Mesothelial cell of epicardium (in vitro differentiated cells): ENCODE data around the gene DISP3. TPM values are rescaled to one million over a fixed set of nuclear protein-coding genes. Genes with fewer than 3 reads are reported as not detected.

Experiments used
- DNase-seq, 2 experiments: peaks; one replicate each; pipeline ENCODE4 v3.0.0; 2021; ENCODE audit warnings: low spot score in 2 of 2; ENCODE audit not compliant: unreplicated experiment in 2 of 2
- H3K27ac Mint-ChIP-seq: 2 replicates; pipeline ENCODE4 v1.8.0; 2021; ENCODE audit warnings: mixed read lengths
- H3K27me3 Mint-ChIP-seq: 2 replicates; pipeline ENCODE4 v1.8.0; 2021; ENCODE audit warnings: low read depth, mixed read lengths
- H3K36me3 Mint-ChIP-seq: 2 replicates; pipeline ENCODE4 v1.8.0; 2021; ENCODE audit warnings: mixed read lengths
- H3K4me1 Mint-ChIP-seq: 2 replicates; pipeline ENCODE4 v1.8.0; 2021; ENCODE audit warnings: mixed read lengths
- H3K4me3 Mint-ChIP-seq: 2 replicates; pipeline ENCODE4 v1.8.0; 2021; ENCODE audit warnings: mild to moderate bottlenecking, moderate library complexity, mixed read lengths
- H3K9me3 Mint-ChIP-seq: 2 replicates; pipeline ENCODE4 v1.8.0; 2021; ENCODE audit warnings: mixed read lengths
- CTCF ChIP-seq: fragments of 200-600 bp; sonication (generic); IDR thresholded peaks from one replicate; pipeline ENCODE4 v1.5.0; 2021; ENCODE audit warnings: antibody characterized with exemption; ENCODE audit not compliant: unreplicated experiment
- total RNA-seq: library from RNA; stranded (reverse); gene quantifications from 3 replicates; pipeline ENCODE4 v1.2.1, GENCODE V29; 2021

DISP3 gene
- total RNA-seq, 1 donor from 2014 or later = 2.2 TPM

DNA sequence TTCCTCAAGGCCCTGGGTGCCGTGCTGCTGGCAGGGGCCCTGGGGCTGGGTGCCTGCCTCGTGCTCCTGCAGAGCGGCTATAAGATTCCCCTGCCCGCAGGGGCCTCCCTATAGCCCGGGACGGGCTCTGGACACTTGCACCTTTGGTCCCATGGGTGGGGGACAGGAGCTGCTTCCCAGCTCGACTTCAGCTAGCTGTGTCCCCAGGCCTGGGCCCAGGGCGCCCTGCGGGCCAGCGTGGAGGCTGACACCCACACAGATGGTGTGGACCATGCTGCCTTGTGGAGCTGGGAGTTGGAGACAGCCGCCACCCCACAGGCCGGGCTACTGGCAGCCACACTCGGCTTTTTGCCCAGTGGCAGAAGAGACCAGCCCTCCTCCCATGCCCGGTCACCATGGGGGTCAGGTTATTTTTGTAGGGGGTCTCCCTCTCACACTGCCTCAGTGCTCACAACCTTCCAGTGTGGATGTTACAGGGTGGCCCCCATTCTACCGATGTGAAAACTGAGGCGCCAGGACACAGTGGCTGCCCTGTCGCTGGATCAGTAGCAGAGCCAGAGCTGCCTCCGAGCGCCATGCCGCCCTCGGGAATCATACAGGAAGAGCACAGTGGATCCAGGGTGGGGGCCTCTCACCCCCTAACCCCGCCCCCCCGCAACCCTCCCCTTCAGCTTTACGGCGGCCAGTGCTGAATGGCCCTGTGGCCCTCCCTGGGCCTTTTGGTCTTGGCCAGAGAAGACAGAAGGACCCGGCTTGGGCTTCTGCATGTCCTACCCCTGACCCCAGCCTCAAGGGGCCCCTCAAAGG, 57.8 kb downstream of the DISP3 start:
- H3K27ac Mint-ChIP-seq = no peak overlapping the region
- peaks cover 27% of the 10 kb centered on the region for H3K27me3 Mint-ChIP-seq
- no peak for DNase-seq
- no peaks in the 10 kb centered on the region for H3K36me3 Mint-ChIP-seq
- no peak overlapping the region for H3K4me3 Mint-ChIP-seq
- no peaks in the 10 kb centered on the region for H3K9me3 Mint-ChIP-seq
- H3K4me1 Mint-ChIP-seq = no peaks in the 10 kb centered on the region
- no peak for TF ChIP-seq CTCF

GRCh38 chr1:11537380-11537764, 58.4 kb downstream of the DISP3 start:
- Mint-ChIP-seq H3K9me3 (no peaks in the 10 kb centered on the region), H3K36me3 (no peaks in the 10 kb centered on the region), H3K27me3 (peaks cover 33% of the 10 kb centered on the region), H3K4me3 (no peak overlapping the region), H3K27ac (no peak overlapping the region), H3K4me1 (no peaks in the 10 kb centered on the region)
- DNase-seq = no peak
- no peak for TF ChIP-seq CTCF

DNA sequence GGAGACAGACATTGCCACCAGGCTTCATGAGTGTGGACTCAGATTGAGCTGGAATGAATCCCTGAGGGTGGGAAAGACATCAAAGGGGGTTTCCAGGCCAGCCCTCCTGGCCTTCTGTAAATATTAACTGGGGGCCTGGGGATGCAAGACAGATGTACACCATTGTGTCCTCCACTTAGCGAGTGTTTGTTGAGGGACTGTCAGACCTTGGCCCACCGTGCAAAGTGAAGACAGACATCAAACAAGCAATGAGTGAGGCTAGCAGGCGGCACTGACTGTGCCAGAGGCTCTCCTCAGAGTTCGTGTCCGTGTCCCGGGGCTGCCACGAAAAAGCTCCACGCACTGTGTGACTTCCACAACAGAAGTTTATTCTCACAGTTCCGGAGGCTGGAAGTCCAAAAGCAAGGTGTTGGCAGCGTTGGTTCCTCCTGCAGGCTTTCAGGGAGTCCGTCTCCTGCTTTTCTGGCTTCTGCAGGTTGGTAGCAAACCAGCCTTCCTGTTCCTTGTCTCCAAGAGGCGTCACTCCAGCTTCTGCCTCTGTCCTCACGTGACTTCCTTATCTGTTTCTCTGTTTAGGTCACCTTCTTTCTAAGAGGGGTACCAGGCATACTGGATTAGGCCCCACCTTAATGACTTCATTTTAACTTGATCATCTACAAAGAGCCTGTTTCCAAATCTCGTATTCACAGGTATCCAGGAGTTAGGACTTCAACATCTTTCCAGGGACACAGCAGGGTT, 59.1 kb downstream of the DISP3 start:
- H3K36me3 Mint-ChIP-seq = no peaks in the 10 kb centered on the region
- no peaks in the 10 kb centered on the region for H3K4me1 Mint-ChIP-seq
- no peak for TF ChIP-seq CTCF
- H3K9me3 Mint-ChIP-seq = no peaks in the 10 kb centered on the region
- H3K27me3 Mint-ChIP-seq = peaks cover 38% of the 10 kb centered on the region
- DNase-seq = no peak
- no peak overlapping the region for H3K27ac Mint-ChIP-seq
- no peak overlapping the region for H3K4me3 Mint-ChIP-seq

DNA sequence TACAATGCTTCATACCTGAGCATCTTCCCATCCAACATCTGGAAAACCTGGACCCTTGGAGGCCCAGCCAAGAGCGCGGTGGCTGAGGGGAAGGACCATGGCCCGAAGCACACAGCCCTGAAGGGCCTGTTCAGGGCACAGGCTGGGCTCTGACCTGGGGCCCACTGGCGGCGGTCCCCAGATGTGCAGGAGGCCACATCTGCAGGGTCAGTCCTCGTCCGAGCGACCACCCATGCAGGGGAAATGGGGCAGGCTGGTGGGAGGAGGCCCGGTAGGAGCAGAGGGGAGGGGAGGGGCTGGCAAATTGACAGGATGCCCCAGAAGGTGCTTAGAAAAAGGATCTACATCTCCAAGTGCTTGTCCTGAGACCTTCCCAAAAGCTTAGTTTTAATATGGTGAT, 59.9 kb downstream of the DISP3 start:
- TF ChIP-seq CTCF = no peak
- no peak for DNase-seq
- no peaks in the 10 kb centered on the region for H3K9me3 Mint-ChIP-seq
- no peaks in the 10 kb centered on the region for H3K36me3 Mint-ChIP-seq
- H3K27me3 Mint-ChIP-seq = peaks cover 41% of the 10 kb centered on the region
- no peak overlapping the region for H3K4me3 Mint-ChIP-seq
- H3K4me1 Mint-ChIP-seq = no peaks in the 10 kb centered on the region
- H3K27ac Mint-ChIP-seq = no peak overlapping the region

DNA sequence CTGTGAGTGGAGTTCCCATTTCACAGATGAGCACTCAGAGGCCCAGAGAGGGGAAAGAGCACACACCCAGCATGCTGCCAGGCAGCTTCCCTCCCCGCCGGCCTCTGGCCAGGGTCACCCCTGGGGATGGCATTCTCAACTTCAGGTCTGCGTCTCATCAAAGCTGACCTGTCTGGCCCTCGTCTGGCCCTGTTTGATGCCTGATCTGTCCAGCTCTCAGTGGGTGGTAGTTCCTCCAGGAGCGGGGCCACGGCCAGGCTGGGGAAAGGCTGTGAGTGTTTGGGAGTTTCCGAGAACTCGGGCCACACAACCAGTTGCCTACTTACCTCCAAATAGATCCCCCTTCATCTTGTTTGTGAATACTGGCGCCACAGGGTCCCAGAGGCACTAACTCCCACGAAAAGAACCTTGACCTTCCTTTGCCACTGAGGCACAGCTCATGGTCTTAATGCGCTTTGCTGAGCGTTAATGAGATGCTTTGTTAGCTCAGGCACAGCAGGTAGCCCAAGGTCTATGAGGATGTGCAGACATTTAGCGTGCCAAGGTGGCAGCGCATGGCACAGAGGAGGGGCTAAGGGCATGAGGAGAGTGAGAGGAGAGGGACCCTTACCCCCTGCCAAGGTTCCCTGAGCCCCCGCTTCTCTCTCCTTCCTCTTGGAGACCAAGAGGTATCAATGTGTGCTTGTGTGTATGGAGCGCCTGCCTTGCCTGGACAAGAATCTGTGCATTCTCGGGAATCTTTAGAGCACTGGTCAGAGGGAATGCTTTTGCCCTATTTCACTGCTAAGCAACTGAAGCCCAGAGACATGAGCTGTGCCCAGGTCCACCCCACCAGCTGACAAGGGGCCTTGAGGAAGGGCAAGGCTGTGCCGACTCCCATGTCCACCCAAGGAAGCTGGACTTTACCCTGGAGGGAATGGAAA, 61.2 kb downstream of the DISP3 start:
- no peaks in the 10 kb centered on the region for H3K4me1 Mint-ChIP-seq
- no peaks in the 10 kb centered on the region for H3K9me3 Mint-ChIP-seq
- peaks cover 48% of the 10 kb centered on the region for H3K27me3 Mint-ChIP-seq
- no peak overlapping the region for H3K27ac Mint-ChIP-seq
- no peak for DNase-seq
- H3K4me3 Mint-ChIP-seq = no peak overlapping the region
- no peaks in the 10 kb centered on the region for H3K36me3 Mint-ChIP-seq
- no peak for TF ChIP-seq CTCF
